Colonic mucosa (tissue), 4 donors: ENCODE data around the gene BTG2. TPM values are rescaled to one million over a fixed set of nuclear protein-coding genes. Genes with fewer than 3 reads are reported as not detected.
A peak's percentile ranks its signal among the peaks of the same experiment; 100 is the strongest.

Experiments used
- DNase-seq: peaks from one replicate; pipeline ENCODE4 v3.0.0-alpha.2; 2020
- H3K27ac ChIP-seq: fragments of 200-600 bp; one replicate; pipeline ENCODE4 v1.8.0; 2021
- H3K27me3 ChIP-seq: fragments of 200-600 bp; one replicate; pipeline ENCODE4 v1.8.0; 2021
- H3K36me3 ChIP-seq: fragments of 200-600 bp; one replicate; pipeline ENCODE4 v1.8.0; 2021
- H3K4me1 ChIP-seq: fragments of 200-600 bp; one replicate; pipeline ENCODE4 v1.8.0; 2021; ENCODE audit warnings: mild to moderate bottlenecking
- H3K4me3 ChIP-seq: fragments of 200-600 bp; one replicate; pipeline ENCODE4 v1.8.0; 2021
- H3K9ac ChIP-seq, 2 donors: one replicate each; pipeline ENCODE4 v1.7.0; 2013; ENCODE audit warnings: control low read depth in 2 of 2, low read depth in 2 of 2, low read length in 2 of 2
- H3K9me3 ChIP-seq: fragments of 200-600 bp; one replicate; pipeline ENCODE4 v1.8.0; 2021
- CTCF ChIP-seq: fragments of 200-600 bp; IDR thresholded peaks from one replicate; pipeline ENCODE4 v1.8.0; 2022; ENCODE audit warnings: antibody characterized with exemption, mild to moderate bottlenecking
- intact Hi-C: fragments of 100-400 bp; cut with DNase I; formaldehyde crosslinking; loops from one replicate; pipeline ENCODE4 v1.14.1; 2022
- total RNA-seq, 2 donors: library from RNA; stranded (reverse); fragmentation: NEBNext Ultra II Directional in 1 of 2; extraction: Animal tissue kit (Norgen Biotek cat#: 25700) in 1 of 2; gene quantifications; one replicate each; pipeline ENCODE4 v1.2.1, GENCODE V29; 2021
- donor health status: healthy.
- donor health status: DM: no; HTN: no; CAD: no.
- donor health status: DM: no; HTN: no; CAD: no.

The BTG2 gene
- total RNA-seq, 2 donors from 2014 or later, result 66.4 to 88.0 TPM

- peak overlapping the region; percentile 41 for H3K4me3 ChIP-seq
- H3K27me3 ChIP-seq, result no peaks in the 10 kb centered on the region
- H3K27ac ChIP-seq, result peak overlapping the region; percentile 99
- no peak for DNase-seq
- H3K9me3 ChIP-seq, result no peaks in the 10 kb centered on the region
- H3K4me1 ChIP-seq, result peaks cover 30% of the 10 kb centered on the region
- H3K9ac ChIP-seq, result peak overlapping the region; percentile 74 to 85
- intact Hi-C loops, result no loop called here
- TF ChIP-seq CTCF, result no peak
- H3K36me3 ChIP-seq, result no peaks in the 10 kb centered on the region
Measured at GRCh38 chr1:203327684-203328457, 22.6 kb downstream of the BTG2 start.

DNA sequence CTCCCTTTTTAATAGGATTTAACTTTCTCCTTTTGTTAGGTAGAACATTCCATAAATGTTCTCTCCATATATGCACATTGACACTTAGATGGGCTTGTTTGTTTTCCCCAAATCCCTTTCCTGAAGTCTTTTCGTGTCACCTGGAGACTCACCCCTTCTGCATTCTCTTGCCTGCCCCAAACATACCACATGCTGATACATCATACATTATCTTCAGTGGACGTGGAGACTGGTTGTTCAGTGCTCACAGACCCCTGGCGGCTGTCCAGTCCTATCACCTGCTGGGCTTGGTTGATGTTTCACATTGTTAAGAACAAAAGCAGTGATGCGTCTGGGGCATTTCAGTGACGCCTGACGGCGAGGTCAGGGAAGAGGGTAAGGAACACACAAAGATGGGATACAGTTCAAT, 23.4 kb downstream of the BTG2 start:
- H3K36me3 ChIP-seq, result no peaks in the 10 kb centered on the region
- intact Hi-C loops, result no loop called here
- no peaks in the 10 kb centered on the region for H3K9me3 ChIP-seq
- H3K27me3 ChIP-seq, result no peaks in the 10 kb centered on the region
- TF ChIP-seq CTCF, result no peak
- H3K9ac ChIP-seq, result peak overlapping the region in 1 of 2 donors; percentile 76
- H3K4me3 ChIP-seq, result no peak overlapping the region
- DNase-seq, result peak; percentile 74
- peak overlapping the region; percentile 99 for H3K27ac ChIP-seq
- H3K4me1 ChIP-seq, result peaks cover 21% of the 10 kb centered on the region

DNA sequence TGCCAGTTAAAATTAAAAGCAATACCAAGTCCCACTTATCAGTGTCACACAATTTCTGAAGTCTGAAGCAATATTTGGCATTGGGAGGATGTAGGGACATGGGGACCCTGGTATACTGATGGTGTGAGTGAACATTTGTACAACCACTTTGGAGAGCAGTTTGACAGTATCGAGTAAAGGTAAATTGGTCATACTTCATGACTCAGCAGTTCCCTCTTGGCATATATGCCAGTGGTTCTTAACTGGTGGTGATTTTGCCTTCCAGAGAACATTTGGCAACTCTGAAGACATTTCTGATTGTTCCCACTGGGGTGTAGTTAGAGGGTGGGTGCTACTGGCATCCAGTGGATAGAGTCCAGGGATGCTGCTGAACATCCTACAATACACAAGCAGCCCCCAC, 25.9 kb downstream of the BTG2 start:
- H3K27me3 ChIP-seq, result no peaks in the 10 kb centered on the region
- no peak for DNase-seq
- H3K9ac ChIP-seq, result no peak overlapping the region
- peaks cover 4% of the 10 kb centered on the region for H3K4me1 ChIP-seq
- intact Hi-C loops, result no loop called here
- H3K9me3 ChIP-seq, result no peaks in the 10 kb centered on the region
- no peak overlapping the region for H3K27ac ChIP-seq
- no peaks in the 10 kb centered on the region for H3K36me3 ChIP-seq
- TF ChIP-seq CTCF, result no peak
- no peak overlapping the region for H3K4me3 ChIP-seq

DNA sequence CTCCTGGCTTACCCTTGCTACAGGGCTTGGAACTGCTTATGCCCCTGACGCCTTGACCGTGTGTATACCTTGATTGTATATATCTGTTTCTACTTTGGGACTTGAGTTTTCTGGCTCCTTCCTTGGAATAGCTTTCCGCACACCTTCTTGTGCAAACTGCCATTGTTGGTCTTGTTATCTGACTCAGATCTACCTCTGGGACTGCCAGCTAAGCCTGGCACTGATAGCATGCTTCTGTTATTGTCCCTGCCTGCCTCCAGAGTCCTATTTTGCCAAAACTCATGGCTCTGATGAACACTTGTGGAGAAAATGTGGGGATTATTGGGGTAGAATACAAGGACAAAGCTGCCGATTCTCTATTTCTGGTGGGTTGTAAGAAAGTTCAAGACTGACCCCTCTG, 30.2 kb downstream of the BTG2 start:
- no peak overlapping the region for H3K27ac ChIP-seq
- intact Hi-C loops, result no loop called here

GRCh38 chr1:203336097-203336496, 30.8 kb downstream of the BTG2 start:
- no peaks in the 10 kb centered on the region for H3K4me1 ChIP-seq
- no peaks in the 10 kb centered on the region for H3K36me3 ChIP-seq
- no peaks in the 10 kb centered on the region for H3K27me3 ChIP-seq
- H3K4me3 ChIP-seq, result no peak overlapping the region
- no peak for TF ChIP-seq CTCF
- intact Hi-C loops, result no loop called here
- H3K9ac ChIP-seq, result no peak overlapping the region
- DNase-seq, result no peak
- no peak overlapping the region for H3K27ac ChIP-seq
- no peaks in the 10 kb centered on the region for H3K9me3 ChIP-seq

More for the DNA sequence above, 30.2 kb downstream of the BTG2 start:
- DNase-seq, result no peak
- H3K4me1 ChIP-seq, result no peaks in the 10 kb centered on the region
- H3K36me3 ChIP-seq, result no peaks in the 10 kb centered on the region
- H3K27me3 ChIP-seq, result no peaks in the 10 kb centered on the region
- no peak overlapping the region for H3K9ac ChIP-seq
- TF ChIP-seq CTCF, result no peak
- H3K9me3 ChIP-seq, result no peaks in the 10 kb centered on the region
- no peak overlapping the region for H3K4me3 ChIP-seq
